H7 (cell line): ENCODE measurements around the gene MCTP1. TPM values are rescaled to one million over a fixed set of nuclear protein-coding genes. Genes with fewer than 3 reads are reported as not detected.

Source experiments
- DNase-seq: peaks from one replicate; pipeline ENCODE4 v3.0.0; 2012
- H3K27me3 ChIP-seq: 2 replicates; pipeline ENCODE4 v1.6.0; 2011; ENCODE audit warnings: mild to moderate bottlenecking, low read length; ENCODE audit not compliant: control insufficient read depth, insufficient read depth
- H3K36me3 ChIP-seq: replicated peaks from 2 replicates; pipeline ENCODE4 v1.5.1; 2011; ENCODE audit warnings: low read length; ENCODE audit not compliant: control insufficient read depth, insufficient read depth
- H3K4me3 ChIP-seq: 2 replicates; pipeline ENCODE4 v1.5.1; 2011; ENCODE audit warnings: low read depth, mild to moderate bottlenecking, control low read depth, low read length, moderate library complexity; ENCODE audit not compliant: insufficient read depth
- total RNA-seq: library from RNA; depleted of rRNA; stranded (reverse); fragments of >200 nt; shearing (Covaris generic); gene quantifications from 2 replicates; pipeline ENCODE4 v1.2.3, GENCODE V29; 2014

The MCTP1 gene
- total RNA-seq, 1 experiment from 2014 or later: 1.0 TPM

DNA sequence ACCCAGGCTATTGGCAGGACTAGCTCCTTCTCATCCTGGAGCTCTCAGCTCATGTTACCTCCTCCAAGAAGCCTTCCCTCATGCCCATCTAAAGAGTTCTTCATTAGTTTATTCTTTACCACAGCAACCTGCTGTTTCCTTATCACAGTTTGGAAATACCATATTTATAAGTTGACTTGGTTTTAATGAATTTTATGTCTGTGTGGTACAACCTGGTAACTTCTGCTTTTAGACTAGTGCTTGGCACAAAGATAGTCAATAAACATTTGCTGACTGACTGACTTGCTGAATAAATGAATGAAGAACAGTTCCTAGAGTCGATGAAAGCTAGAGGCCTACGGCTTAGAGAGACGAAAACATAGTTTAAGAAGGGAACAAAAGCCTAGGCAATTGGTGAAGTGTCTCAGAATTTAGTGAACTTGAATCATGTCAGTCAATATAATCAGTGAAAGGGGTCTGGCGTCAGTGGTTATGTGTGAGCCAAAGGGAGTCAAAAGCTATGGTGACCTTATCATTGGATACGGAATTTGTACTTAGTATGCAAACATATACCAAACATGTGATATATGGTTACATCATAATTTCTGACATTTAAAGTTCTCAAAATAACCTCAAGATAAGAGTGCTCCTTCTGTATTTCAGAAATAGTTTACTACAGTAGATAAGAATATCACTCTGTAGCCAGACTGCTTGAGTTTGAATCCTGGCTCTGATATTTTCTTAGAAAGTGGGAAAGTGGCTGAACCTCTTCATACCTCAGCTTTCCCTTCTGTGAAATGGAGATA is 239.5 kb downstream of the MCTP1 start:
- Histone ChIP-seq H3K4me3 (no peak overlapping the region), H3K36me3 (no peaks in the 10 kb centered on the region), H3K27me3 (no peaks in the 10 kb centered on the region)
- no peak for DNase-seq

DNA sequence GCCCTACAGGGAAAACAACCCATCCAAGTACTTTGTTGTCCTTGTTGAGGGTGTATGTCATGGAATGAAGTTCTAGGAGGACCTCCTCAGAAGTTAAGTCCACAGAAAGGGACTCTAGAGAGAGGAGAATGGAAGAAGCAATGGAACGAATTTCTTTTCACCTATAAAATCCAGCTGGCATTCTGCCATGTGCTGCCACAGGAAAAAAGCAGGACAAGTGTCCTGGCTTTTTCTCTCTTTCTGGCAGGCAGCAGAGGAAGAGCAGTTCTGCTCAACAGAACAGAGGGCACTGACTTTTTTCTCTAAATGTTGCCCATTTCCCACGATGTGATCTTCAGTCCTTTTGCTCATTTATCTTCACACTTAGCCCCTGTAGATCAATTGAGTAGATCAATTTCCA is 240.8 kb downstream of the MCTP1 start:
- H3K4me3 ChIP-seq: no peak overlapping the region
- no peaks in the 10 kb centered on the region for H3K36me3 ChIP-seq
- no peak for DNase-seq
- no peaks in the 10 kb centered on the region for H3K27me3 ChIP-seq

DNA sequence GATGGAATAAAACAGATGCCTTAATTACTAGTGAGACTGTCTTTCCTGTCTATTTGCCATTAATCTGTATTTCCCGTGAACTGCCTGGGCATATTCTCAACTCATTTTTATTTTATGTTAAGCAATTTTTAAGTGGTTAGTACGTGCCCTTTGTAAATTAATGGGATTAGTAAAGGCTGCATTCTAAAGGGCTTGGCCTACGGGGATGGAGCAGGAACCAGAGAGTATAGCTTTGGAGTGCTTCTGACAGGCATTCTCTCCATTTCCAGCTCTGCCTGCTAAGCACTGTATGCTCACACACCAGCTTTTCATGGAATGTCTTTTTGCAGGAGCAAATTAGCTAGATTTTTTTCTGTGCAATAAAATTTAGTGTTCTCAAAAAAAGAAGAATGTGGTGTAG is 241.2 kb downstream of the MCTP1 start:
- H3K36me3 ChIP-seq: no peaks in the 10 kb centered on the region
- H3K4me3 ChIP-seq: no peak overlapping the region
- H3K27me3 ChIP-seq: no peaks in the 10 kb centered on the region
- DNase-seq: no peak

DNA sequence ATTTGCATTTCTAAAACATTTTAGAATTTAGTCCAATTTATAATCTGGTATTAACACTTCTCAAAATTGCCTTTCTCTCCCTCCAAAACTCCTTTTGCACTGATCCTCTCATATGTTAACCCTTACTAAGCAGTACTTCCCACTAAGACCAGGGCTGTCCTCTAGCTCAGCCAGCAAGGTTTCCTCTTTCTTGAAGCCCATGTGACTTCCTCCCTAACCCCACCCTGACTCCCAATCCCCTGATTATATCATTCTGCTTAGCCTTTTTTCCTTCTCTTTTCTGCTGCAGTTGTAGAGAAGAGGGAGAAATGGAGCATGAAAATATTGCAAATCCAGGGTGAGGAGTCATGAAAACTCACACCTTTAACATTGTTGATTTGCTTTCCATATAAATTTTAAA is 241.7 kb downstream of the MCTP1 start:
- no peak for DNase-seq
- Histone ChIP-seq H3K4me3 (no peak overlapping the region), H3K27me3 (no peaks in the 10 kb centered on the region), H3K36me3 (no peaks in the 10 kb centered on the region)

DNA sequence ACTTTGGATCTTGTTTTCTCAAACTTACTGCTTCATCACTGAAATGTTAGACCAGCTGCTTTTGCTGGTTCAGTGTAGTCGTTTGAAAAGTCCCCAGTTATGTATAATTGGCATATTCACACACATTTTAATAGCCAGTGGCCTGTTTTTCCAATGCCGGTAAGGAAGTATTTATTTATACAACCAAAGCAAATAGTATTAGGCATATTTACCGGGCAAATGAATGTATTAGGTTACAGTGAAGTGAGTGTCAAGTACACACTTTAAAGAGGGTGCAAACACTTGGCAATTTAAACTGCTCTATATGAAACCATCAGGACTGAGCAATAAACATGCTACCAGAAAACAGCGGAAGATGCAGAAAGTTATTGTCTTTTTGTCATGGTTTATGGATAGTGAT is 242.9 kb downstream of the MCTP1 start:
- Histone ChIP-seq H3K4me3 (no peak overlapping the region), H3K27me3 (no peaks in the 10 kb centered on the region)
- DNase-seq: no peak

DNA sequence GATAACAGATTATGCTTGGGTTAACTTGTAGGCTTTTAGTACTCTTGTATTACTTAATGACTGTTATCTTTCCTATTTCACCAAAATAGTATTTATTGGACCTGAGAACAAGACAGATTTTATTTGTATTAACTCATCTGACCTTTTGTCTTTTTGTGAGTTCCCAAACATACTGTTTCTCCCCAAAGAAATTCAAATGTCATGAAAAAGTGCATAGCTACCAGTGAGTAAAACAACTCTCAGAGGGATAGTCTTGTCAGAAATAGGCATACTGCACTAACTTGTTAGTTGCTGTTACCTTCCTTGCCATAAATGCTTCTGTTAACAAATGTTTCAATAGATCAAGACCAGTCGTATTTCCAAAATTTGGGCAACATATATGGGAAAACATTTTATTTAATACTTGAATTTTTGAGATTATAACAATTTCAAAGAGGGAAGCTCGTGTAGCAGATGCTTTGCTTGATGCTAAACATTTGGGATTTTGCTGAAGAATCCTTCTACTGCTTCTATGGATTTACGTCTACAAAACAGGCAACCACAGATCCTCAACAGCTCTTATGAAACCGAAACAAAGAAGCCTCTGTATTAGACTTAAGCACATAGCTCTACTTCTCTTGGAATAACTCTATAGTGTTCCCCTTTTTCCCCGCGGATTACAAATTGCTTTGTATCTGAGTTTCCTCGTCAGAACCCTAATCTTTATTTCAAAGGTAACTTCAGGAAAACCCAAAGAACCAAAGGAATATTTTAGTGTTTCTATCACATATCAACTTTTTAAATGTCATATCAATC is 248.8 kb downstream of the MCTP1 start:
- H3K36me3 ChIP-seq: no peaks in the 10 kb centered on the region
- DNase-seq: no peak
- H3K27me3 ChIP-seq: no peaks in the 10 kb centered on the region
- no peak overlapping the region for H3K4me3 ChIP-seq

More for the DNA sequence above, 242.9 kb downstream of the MCTP1 start:
- H3K36me3 ChIP-seq: no peaks in the 10 kb centered on the region

DNA sequence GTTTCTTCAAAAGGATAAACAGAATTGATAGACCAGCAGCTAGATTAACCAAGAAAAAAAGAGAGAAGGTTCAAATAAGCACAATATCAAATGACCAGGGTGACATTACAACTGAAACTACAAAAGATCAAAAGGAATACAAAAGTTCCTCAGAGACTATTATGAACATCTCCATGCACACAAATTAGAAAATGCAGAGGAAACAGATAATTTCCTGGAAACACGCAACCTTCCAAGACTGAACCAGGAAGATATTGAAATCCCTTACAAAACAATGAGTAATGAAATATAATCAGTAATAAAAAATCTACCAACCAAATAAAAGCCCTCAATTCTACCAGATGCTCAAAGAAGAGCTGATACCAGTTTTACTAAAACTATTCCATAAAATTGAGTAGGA is 252.1 kb downstream of the MCTP1 start:
- no peaks in the 10 kb centered on the region for H3K27me3 ChIP-seq
- no peaks in the 10 kb centered on the region for H3K36me3 ChIP-seq
- no peak for DNase-seq
- H3K4me3 ChIP-seq: no peak overlapping the region

DNA sequence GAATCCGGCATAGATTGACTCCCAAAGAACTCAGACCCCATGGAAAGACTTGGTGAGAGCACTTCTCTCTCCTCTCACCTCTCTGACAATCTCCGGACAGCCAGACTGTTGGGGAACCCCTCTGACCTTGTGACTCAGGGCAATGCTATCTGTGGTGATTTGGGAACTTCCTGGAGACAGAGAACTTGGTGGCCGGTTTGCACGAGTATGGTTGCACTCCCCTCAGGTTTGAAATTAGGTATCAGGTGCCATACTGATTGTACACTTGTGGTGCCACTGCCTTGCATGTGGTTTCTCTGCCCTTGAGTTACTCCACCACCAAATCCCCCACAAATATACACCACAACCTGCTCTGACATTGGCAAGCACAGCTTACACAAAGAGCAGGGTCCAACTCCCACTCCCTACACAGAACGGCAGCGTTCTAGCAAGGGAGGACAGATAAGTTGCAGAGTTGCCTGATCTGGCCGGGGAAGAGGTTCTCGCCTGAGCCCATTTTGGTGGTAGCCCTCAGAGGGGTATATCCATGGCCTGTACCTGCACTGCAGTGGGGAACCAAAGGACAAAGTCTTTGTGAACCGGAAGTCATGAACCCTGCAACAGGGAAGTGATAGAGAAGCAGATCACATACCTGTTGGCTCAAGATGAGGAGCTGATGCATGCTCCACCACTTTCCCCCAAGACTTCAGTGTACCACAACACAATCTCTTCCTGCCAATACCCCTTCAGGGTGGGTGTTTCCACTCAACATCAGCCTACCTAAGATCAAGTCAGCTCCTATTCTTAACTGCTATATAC is 255.1 kb downstream of the MCTP1 start:
- Histone ChIP-seq H3K36me3 (no peaks in the 10 kb centered on the region), H3K27me3 (no peaks in the 10 kb centered on the region), H3K4me3 (no peak overlapping the region)
- DNase-seq: no peak

DNA sequence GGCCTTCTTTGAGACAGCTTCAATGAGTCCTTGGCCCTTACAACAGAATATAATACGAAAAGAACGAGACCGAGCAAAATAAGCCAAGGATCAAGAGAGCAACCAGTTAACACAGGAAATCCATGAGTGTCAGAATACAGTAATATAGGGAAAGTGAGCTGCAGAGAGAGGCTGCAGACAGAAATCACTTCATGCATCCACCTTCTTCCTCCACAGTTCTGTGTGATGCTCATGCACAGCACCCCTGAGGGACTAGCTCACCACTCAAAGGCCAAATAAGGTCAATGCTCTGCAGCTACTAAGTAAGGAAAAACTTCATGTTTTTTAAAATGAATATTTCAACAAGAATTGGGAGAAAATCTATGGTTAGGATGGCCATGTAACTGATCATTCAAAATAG is 257.1 kb downstream of the MCTP1 start:
- Histone ChIP-seq H3K4me3 (no peak overlapping the region), H3K36me3 (no peaks in the 10 kb centered on the region), H3K27me3 (no peaks in the 10 kb centered on the region)
- DNase-seq: no peak

DNA sequence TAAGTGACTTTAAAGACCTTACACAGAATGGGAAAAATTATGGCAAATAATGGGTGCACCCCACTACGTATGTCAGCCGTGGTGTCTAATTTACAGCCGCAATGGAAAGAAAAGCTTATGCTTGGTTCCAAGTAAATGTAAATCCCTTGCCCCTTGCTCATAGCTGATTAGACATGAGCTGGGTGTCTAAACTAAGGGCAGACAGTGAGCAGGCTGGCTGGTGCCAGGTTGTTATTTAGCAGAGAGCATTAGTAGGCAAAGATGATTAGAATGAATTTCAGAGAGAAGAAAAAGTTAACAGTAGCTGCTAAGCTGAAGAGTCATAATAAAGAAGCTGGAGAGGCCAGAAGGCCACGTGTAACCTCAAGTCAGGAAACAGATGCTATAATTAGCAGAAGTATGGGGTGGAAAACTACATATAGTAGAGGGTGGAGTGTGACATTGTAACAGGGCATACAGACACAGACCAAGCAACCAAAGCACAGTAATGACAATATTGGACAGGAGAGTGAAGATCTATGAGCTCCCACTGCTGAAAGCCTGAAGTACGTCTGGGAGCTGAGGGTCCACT is 257.7 kb downstream of the MCTP1 start:
- Histone ChIP-seq H3K36me3 (no peaks in the 10 kb centered on the region), H3K27me3 (no peaks in the 10 kb centered on the region)

DNA sequence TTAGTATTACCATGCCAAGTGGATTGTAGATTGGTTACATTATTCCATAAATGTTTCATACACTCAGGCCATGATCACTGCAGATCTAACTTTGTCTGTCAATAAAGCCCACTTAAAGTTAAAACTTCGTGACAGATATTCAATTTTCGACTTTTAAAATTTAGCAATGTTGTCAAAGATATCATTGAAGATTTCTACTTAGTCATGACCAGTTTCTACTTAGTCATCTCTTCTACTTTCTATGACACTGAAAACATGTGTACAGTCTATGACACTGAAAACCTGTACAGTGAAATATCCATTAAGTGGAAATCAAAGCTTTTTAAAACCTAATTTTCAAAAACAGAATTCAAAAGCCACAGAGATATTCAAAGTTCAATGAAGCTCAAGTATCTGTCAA is 258.2 kb downstream of the MCTP1 start:
- H3K36me3 ChIP-seq: no peaks in the 10 kb centered on the region
- no peaks in the 10 kb centered on the region for H3K27me3 ChIP-seq
- H3K4me3 ChIP-seq: no peak overlapping the region
- DNase-seq: no peak

More for the DNA sequence above, 257.7 kb downstream of the MCTP1 start:
- H3K4me3 ChIP-seq: no peak overlapping the region
- DNase-seq: no peak

DNA sequence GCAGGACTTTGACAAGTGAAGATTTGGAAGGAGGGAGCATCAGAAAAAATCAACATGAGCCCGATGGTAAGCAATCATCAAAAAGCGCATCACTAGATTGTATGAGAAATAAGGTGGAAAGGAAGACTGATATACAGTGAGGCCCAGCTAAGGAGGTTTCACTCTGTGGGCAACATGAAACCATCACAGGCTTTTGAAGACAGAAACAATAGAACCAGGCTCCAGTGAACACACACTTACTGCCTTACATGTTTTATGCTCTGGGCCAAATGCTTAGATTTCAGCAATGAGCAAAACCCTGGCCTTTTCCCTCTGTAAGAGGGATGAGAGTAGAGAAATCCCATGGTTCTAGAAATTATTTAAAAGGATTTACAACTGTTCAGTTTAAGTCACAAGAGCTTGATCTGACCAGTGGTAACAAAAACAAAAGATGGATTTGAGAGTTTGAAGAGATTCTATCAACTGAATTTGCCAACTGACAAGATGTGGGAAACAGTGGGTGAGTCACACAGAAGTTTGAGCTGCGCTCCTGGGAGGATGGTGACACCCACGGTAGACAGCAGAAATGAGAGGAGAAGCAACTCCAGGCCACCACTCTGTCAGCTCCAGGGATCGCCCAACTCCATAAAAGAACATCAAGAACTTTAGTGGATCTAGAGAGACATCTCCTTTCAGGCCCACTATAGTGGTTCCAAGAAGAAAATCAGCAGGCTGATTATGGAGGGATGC is 261.8 kb downstream of the MCTP1 start:
- no peak for DNase-seq
- no peaks in the 10 kb centered on the region for H3K27me3 ChIP-seq
- no peaks in the 10 kb centered on the region for H3K36me3 ChIP-seq
- no peak overlapping the region for H3K4me3 ChIP-seq

DNA sequence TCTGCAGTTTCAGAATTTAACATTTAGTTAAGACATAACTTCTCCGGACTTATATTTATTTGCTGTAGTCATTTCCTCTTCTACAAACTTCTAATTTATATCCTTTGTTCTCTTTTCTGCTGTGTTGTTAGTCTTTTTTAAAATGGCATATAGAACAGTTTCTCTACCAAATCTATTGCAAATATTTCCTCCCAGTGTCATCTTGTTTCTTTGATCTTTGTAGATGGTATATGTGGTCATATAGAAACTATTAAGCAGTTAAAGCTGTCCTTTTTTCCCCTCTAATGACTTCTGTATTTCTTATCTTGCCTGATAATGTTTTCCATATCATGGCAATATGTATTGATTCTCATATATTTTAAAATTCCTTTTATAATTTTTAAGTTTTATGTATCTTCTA is 264.5 kb downstream of the MCTP1 start:
- no peak for DNase-seq
- H3K4me3 ChIP-seq: no peak overlapping the region
- H3K36me3 ChIP-seq: no peaks in the 10 kb centered on the region
- H3K27me3 ChIP-seq: no peaks in the 10 kb centered on the region

DNA sequence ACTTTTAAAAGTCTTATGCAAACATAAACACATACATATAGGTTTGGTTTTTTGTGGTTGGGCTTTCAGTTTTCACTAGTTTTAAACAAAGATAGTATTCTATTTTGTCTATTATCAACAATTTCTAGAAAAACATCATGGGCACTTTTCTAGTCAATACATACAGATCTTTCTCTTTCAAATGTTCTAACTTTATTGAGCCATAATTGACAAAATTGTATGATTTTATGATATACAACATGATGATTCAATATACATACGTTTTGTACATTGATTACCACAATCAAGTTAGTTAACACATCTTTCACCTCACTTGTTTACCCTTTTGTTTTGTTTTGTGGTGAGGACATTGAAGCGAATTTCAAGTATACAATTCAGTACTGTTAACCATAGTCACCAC is 265.9 kb downstream of the MCTP1 start:
- H3K36me3 ChIP-seq: no peaks in the 10 kb centered on the region
- no peak for DNase-seq

More for the DNA sequence above, 265.9 kb downstream of the MCTP1 start:
- Histone ChIP-seq H3K27me3 (no peaks in the 10 kb centered on the region), H3K4me3 (no peak overlapping the region)
